IMR-90 (cell line): Measurements from ENCODE around the gene GARS1. TPM values are rescaled to one million over a fixed set of nuclear protein-coding genes. Genes with fewer than 3 reads are reported as not detected.

Experiments
- ATAC-seq: fragments of 200-7000 bp; cut with Tn5 transposase; 2 replicates; pipeline ENCODE4 v1.9.1; 2020; ENCODE audit warnings: low read depth, mild to moderate bottlenecking, moderate library complexity
- BruUV-seq: library from RNA; stranded (reverse); fragments of 400-500 nt; replicated peaks from 2 replicates; lab custom pipeline; 2021; lab: Mats Ljungman, UMichigan
- CTCF ChIA-PET: fragments of 300-600 bp; formaldehyde crosslinking; extraction: SDS; loops from one replicate; lab custom pipeline; 2021; ENCODE audit warnings: antibody characterized with exemption; lab: Yijun Ruan, JAX
- POLR2A ChIA-PET: fragments of 300-600 bp; sonication (Branson Sonifier 250); formaldehyde crosslinking; loops from one replicate; lab custom pipeline; 2022; ENCODE audit warnings: antibody characterized with exemption; ENCODE audit not compliant: unreplicated experiment; lab: Charles Lee
- DNase-seq: peaks from one replicate; pipeline ENCODE4 v3.0.0; 2013
- H2AFZ ChIP-seq: replicated peaks from 2 replicates; pipeline ENCODE3; 2013; ENCODE audit warnings: low read length, mild to moderate bottlenecking; ENCODE audit not compliant: poor library complexity
- H2AK5ac ChIP-seq: 2 replicates; pipeline ENCODE4 v1.6.1; 2013; ENCODE audit warnings: low read depth, low read length, inconsistent platforms
- H2AK9ac ChIP-seq: replicated peaks from 2 replicates; pipeline ENCODE3; 2013; ENCODE audit warnings: mild to moderate bottlenecking, low read depth, low read length, moderate library complexity; ENCODE audit not compliant: poor library complexity
- H2BK120ac ChIP-seq: 2 replicates; pipeline ENCODE4 v1.6.1; 2013; ENCODE audit warnings: low read depth, low read length, inconsistent platforms
- H2BK15ac ChIP-seq: 3 replicates; pipeline ENCODE4 v1.6.1; 2013; ENCODE audit warnings: low read depth, low read length, inconsistent platforms
- H2BK20ac ChIP-seq: 2 replicates; pipeline ENCODE4 v1.6.1; 2013; ENCODE audit warnings: low read depth, mild to moderate bottlenecking, inconsistent platforms, low read length, moderate library complexity
- H2BK5ac ChIP-seq: 2 replicates; pipeline ENCODE4 v1.6.1; 2013; ENCODE audit warnings: mild to moderate bottlenecking, low read depth, low read length, inconsistent platforms; ENCODE audit not compliant: poor library complexity, severe bottlenecking
- H3K14ac ChIP-seq: replicated peaks from 2 replicates; pipeline ENCODE4 v1.6.1; 2013; ENCODE audit warnings: low read depth, low read length, inconsistent platforms
- H3K18ac ChIP-seq: 2 replicates; pipeline ENCODE4 v1.6.1; 2013; ENCODE audit warnings: low read depth, low read length, control low read depth
- H3K23ac ChIP-seq: 2 replicates; pipeline ENCODE4 v1.6.1; 2013; ENCODE audit warnings: low read depth, low read length, inconsistent platforms
- H3K27ac ChIP-seq: 2 replicates; pipeline ENCODE4 v1.5.1; 2013; ENCODE audit warnings: mild to moderate bottlenecking, control low read depth, low read length; ENCODE audit not compliant: insufficient read depth
- H3K27me3 ChIP-seq: 2 replicates; pipeline ENCODE4 v1.6.1; 2013; ENCODE audit warnings: low read length; ENCODE audit not compliant: control insufficient read depth, insufficient read depth
- H3K36me3 ChIP-seq: 2 replicates; pipeline ENCODE4 v1.6.1; 2013; ENCODE audit warnings: low read length, mixed read lengths; ENCODE audit not compliant: control insufficient read depth, insufficient read depth
- H3K4ac ChIP-seq: 2 replicates; pipeline ENCODE4 v1.6.1; 2013; ENCODE audit warnings: low read depth, low read length, inconsistent platforms
- H3K4me1 ChIP-seq: 2 replicates; pipeline ENCODE4 v1.6.1; 2013; ENCODE audit warnings: low read length, mixed read lengths; ENCODE audit not compliant: control insufficient read depth, insufficient read depth
- H3K4me2 ChIP-seq: 2 replicates; pipeline ENCODE4 v1.6.1; 2013; ENCODE audit warnings: low read depth, mild to moderate bottlenecking, control low read depth, low read length, moderate library complexity
- H3K4me3 ChIP-seq: 2 replicates; pipeline ENCODE4 v1.5.1; 2013; ENCODE audit warnings: low read depth, mild to moderate bottlenecking, control low read depth, low read length, moderate library complexity; ENCODE audit not compliant: insufficient read depth
- H3K56ac ChIP-seq: 2 replicates; pipeline ENCODE4 v1.6.1; 2013; ENCODE audit warnings: low read length, inconsistent platforms; ENCODE audit not compliant: insufficient read depth; ENCODE audit errors: extremely low read depth
- H3K79me1 ChIP-seq, 2 experiments: 2 replicates each; pipeline ENCODE4 v1.6.1; 2013; ENCODE audit warnings: low read length in 2 of 2, inconsistent platforms in 1 of 2, low read depth in 1 of 2
- H3K9ac ChIP-seq: 2 replicates; pipeline ENCODE4 v1.6.1; 2013; ENCODE audit warnings: low read depth, low read length, control low read depth
- H3K9me1 ChIP-seq: 2 replicates; pipeline ENCODE4 v1.6.1; 2013; ENCODE audit warnings: low read length, inconsistent platforms; ENCODE audit not compliant: insufficient read depth
- H3K9me3 ChIP-seq: 2 replicates; pipeline ENCODE4 v1.6.1; 2013; ENCODE audit warnings: low read length; ENCODE audit not compliant: control insufficient read depth, insufficient read depth
- H4K20me1 ChIP-seq: 2 replicates; pipeline ENCODE4 v1.6.1; 2013; ENCODE audit warnings: low read length, inconsistent platforms; ENCODE audit not compliant: insufficient read depth
- H4K5ac ChIP-seq: 2 replicates; pipeline ENCODE4 v1.6.1; 2013; ENCODE audit warnings: mild to moderate bottlenecking, low read depth, low read length, control low read depth
- H4K8ac ChIP-seq, 2 experiments: 2 replicates each; pipeline ENCODE4 v1.6.1; 2013; ENCODE audit warnings: low read depth in 2 of 2, low read length in 2 of 2, control low read depth in 1 of 2, inconsistent platforms in 1 of 2
- H4K91ac ChIP-seq: 2 replicates; pipeline ENCODE4 v1.6.1; 2013; ENCODE audit warnings: low read depth, low read length, inconsistent platforms; ENCODE audit not compliant: insufficient read depth
- BHLHE40 ChIP-seq: fragments of 150-350 bp; IDR thresholded peaks from 2 replicates; pipeline ENCODE4 v1.6.1; 2016; ENCODE audit warnings: mild to moderate bottlenecking, low read depth, low read length
- CHD1 ChIP-seq: IDR thresholded peaks from 2 replicates; pipeline ENCODE4 v1.6.1; 2012; ENCODE audit warnings: low read depth, low read length, improper control_type of control experiment
- FOS ChIP-seq: fragments of 150-350 bp; IDR thresholded peaks from 2 replicates; pipeline ENCODE4 v1.6.1; 2016; ENCODE audit warnings: low read depth, low read length
- MAFK ChIP-seq: IDR thresholded peaks from 2 replicates; pipeline ENCODE4 v1.6.1; 2012; ENCODE audit warnings: low read depth, low read length, improper control_type of control experiment
- MAZ ChIP-seq: IDR thresholded peaks from 2 replicates; pipeline ENCODE4 v1.6.1; 2012; ENCODE audit warnings: low read depth, mild to moderate bottlenecking, low read length, improper control_type of control experiment, moderate library complexity, borderline replicate concordance
- NFE2L2 ChIP-seq: fragments of 150-350 bp; IDR thresholded peaks from 2 replicates; pipeline ENCODE4 v1.6.1; 2016; ENCODE audit warnings: low read depth, mild to moderate bottlenecking, low read length
- POLR2A ChIP-seq: IDR thresholded peaks from 2 replicates; pipeline ENCODE4 v1.6.1; 2012; ENCODE audit warnings: mild to moderate bottlenecking, low read depth, low read length
- RAD21 ChIP-seq: IDR thresholded peaks from 2 replicates; pipeline ENCODE4 v1.6.1; 2012; ENCODE audit warnings: low read length, improper control_type of control experiment
- RCOR1 ChIP-seq: IDR thresholded peaks from 2 replicates; pipeline ENCODE4 v1.6.1; 2012; ENCODE audit warnings: mild to moderate bottlenecking, low read length, improper control_type of control experiment; ENCODE audit not compliant: insufficient replicate concordance
- RFX5 ChIP-seq: IDR thresholded peaks from 2 replicates; pipeline ENCODE4 v1.8.0; 2012; ENCODE audit warnings: low read depth, mild to moderate bottlenecking, low read length, moderate library complexity
- SMC3 ChIP-seq: fragments of 150-350 bp; IDR thresholded peaks from 2 replicates; pipeline ENCODE4 v1.6.1; 2016; ENCODE audit warnings: low read depth, mild to moderate bottlenecking, antibody characterized with exemption, low read length, moderate library complexity
- WGBS, 2 experiments: methylation state at CpG; one replicate each; pipeline versions ENCODE4 v1.1.5 to v1.1.7; 2013; ENCODE audit warnings: missing lambda C conversion rate in 2 of 2; ENCODE audit not compliant: insufficient read length in 1 of 2; ENCODE audit errors: extremely low coverage in 2 of 2; 5-methylcytosine and 5-hydroxymethylcytosine counted together
- dilution Hi-C: fragments of 300-500 bp; cut with HindIII; formaldehyde crosslinking; loops from one replicate; pipeline ENCODE4 v1.14.3; 2018; ENCODE audit warnings: low sequenced_read_pairs; ENCODE audit not compliant: unreplicated experiment
- in situ Hi-C: fragments of 300-500 bp; cut with MboI; formaldehyde crosslinking; loops from 3 replicates; pipeline ENCODE4 v1.14.3; 2019; ENCODE audit warnings: low sequenced_read_pairs, inconsistent platforms, mixed read lengths
- intact Hi-C: fragments of 100-400 bp; cut with micrococcal nuclease; formaldehyde crosslinking; loops from 2 replicates; pipeline ENCODE4 v1.10.0; 2022
- polyA plus RNA-seq, 3 experiments: library from polyadenylated mRNA; depleted of rRNA; stranded (reverse); fragments of >200 nt; gene quantifications; 2 replicates each; pipeline ENCODE4 v1.2.3, GENCODE V29; 2012; ENCODE audit warnings: low replicate concordance in 1 of 3
- total RNA-seq: library from RNA; depleted of rRNA; stranded (reverse); fragments of >200 nt; gene quantifications from 2 replicates; pipeline ENCODE4 v1.2.3, GENCODE V29; 2012
- TF ChIP-seq, protein P1 (sequence below): fragments of 150-350 bp; IDR thresholded peaks from 2 replicates; pipeline ENCODE4 v1.6.1; 2017; ENCODE audit warnings: mild to moderate bottlenecking, antibody characterized with exemption, low read length, low read depth
- TF ChIP-seq, protein P2 (sequence below): fragments of 150-350 bp; IDR thresholded peaks from 2 replicates; pipeline ENCODE4 v1.6.1; 2016; ENCODE audit warnings: low read depth, mild to moderate bottlenecking, low read length, moderate library complexity, borderline replicate concordance
- TF ChIP-seq, protein P3 (sequence below): conservative IDR thresholded peaks from 2 replicates; pipeline ENCODE4 v1.5.1; 2012; ENCODE audit warnings: mild to moderate bottlenecking, low read depth, low read length, improper control_type of control experiment

GARS1 gene
- total and polyA plus RNA-seq, 2 of the 4 experiments (the other 2 are of a cell fraction), result 105 to 551 TPM

DNA sequence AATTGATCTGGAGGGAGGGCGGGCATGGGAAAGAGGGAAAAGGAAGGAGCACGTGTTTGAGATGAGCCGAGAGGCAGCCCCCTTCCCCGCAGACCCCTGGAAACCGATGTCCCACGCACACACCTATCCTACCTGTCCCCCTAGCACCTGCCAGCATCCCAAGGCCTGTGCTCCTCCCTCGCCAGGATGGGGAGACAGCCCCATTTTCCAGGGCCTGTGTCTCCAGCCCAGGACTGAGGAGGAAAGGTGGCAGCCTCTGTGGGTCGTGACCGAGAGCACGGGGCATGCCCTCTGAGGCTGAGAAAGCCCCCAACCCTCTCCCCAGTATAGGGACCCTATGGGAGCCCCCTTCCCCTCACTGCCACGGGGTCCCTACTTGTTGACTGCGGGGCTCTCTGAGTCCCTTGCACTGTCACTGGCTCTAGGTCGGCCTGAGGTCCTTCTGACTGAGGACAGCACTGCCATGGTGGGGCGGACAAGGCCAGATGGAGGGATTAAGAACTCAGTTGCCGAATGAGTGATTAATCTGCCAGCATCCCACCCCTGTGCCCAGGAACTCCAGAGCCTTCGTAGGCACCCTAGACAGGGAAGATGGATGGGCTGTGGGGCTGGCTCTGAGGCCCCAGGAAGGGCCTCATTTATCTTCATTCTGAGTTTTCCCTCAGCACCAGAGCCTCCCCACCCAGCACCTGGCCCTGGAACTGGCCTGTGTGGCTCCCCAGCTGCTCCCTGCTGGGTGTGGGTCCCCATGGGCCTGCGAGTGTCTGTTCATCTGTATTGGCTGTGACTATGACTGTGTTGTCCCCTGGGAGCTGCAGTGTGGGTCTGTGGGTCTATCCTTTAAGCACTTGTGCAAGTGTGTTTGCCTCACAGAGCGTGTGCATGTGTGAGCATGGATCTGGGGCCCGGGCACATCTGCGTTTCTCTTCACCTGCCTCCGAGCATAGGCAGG, 61.6 kb downstream of the GARS1 start:
- ATAC-seq (no peak), DNase-seq (no peak)
- H2BK5ac ChIP-seq, result no peak overlapping the region
- H2BK20ac ChIP-seq, result no peak overlapping the region
- H2AFZ ChIP-seq, result no peak overlapping the region
- H3K79me1 ChIP-seq, result no peaks in the 10 kb centered on the region
- H3K23ac ChIP-seq, result no peak overlapping the region
- no peaks in the 10 kb centered on the region; the same call in 1 of the 2 replicates for H3K9me1 ChIP-seq
- intact Hi-C loops (no loop called here), in situ Hi-C loops (no loop called here), dilution Hi-C loops (no loop called here)
- no peak overlapping the region for H3K56ac ChIP-seq
- ChIA-PET POLR2A (no interaction called here), CTCF (no interaction called here)
- H3K9me3 ChIP-seq, result no peaks in the 10 kb centered on the region
- H2BK120ac ChIP-seq, result no peak overlapping the region
- no peak overlapping the region for H4K8ac ChIP-seq
- H3K4me3 ChIP-seq, result no peak overlapping the region
- H2AK5ac ChIP-seq, result no peak overlapping the region
- no peaks in the 10 kb centered on the region for H4K20me1 ChIP-seq
- H2AK9ac ChIP-seq, result no peak overlapping the region
- no peak overlapping the region for H3K4me2 ChIP-seq
- no peak overlapping the region for H3K14ac ChIP-seq
- H3K4ac ChIP-seq, result no peak overlapping the region
- H4K5ac ChIP-seq, result no peak overlapping the region
- no peak overlapping the region for H3K27ac ChIP-seq
- TF ChIP-seq BHLHE40, result no peak
- TF ChIP-seq, protein P1, sequence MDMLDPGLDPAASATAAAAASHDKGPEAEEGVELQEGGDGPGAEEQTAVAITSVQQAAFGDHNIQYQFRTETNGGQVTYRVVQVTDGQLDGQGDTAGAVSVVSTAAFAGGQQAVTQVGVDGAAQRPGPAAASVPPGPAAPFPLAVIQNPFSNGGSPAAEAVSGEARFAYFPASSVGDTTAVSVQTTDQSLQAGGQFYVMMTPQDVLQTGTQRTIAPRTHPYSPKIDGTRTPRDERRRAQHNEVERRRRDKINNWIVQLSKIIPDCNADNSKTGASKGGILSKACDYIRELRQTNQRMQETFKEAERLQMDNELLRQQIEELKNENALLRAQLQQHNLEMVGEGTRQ, result no peak
- TF ChIP-seq MAFK, result no peak
- TF ChIP-seq, protein P2, sequence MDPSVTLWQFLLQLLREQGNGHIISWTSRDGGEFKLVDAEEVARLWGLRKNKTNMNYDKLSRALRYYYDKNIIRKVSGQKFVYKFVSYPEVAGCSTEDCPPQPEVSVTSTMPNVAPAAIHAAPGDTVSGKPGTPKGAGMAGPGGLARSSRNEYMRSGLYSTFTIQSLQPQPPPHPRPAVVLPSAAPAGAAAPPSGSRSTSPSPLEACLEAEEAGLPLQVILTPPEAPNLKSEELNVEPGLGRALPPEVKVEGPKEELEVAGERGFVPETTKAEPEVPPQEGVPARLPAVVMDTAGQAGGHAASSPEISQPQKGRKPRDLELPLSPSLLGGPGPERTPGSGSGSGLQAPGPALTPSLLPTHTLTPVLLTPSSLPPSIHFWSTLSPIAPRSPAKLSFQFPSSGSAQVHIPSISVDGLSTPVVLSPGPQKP, result no peak
- TF ChIP-seq NFE2L2, result no peak
- no peak for TF ChIP-seq FOS
- no peak for TF ChIP-seq RCOR1
- no peak for TF ChIP-seq MAZ
- no peak for TF ChIP-seq RAD21
- TF ChIP-seq SMC3, result no peak
- no peak for TF ChIP-seq RFX5
- TF ChIP-seq CHD1, result no peak
- TF ChIP-seq, protein P3, sequence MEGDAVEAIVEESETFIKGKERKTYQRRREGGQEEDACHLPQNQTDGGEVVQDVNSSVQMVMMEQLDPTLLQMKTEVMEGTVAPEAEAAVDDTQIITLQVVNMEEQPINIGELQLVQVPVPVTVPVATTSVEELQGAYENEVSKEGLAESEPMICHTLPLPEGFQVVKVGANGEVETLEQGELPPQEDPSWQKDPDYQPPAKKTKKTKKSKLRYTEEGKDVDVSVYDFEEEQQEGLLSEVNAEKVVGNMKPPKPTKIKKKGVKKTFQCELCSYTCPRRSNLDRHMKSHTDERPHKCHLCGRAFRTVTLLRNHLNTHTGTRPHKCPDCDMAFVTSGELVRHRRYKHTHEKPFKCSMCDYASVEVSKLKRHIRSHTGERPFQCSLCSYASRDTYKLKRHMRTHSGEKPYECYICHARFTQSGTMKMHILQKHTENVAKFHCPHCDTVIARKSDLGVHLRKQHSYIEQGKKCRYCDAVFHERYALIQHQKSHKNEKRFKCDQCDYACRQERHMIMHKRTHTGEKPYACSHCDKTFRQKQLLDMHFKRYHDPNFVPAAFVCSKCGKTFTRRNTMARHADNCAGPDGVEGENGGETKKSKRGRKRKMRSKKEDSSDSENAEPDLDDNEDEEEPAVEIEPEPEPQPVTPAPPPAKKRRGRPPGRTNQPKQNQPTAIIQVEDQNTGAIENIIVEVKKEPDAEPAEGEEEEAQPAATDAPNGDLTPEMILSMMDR, result no peak
- TF ChIP-seq POLR2A, result no peak
- whole genome bisulfite sequencing, 2 experiments, result 57% methylated on average over 1 of the region's 21 CpGs; no CpG with 5 or more reads in 1 of the 2 experiments
- no peak overlapping the region for H4K91ac ChIP-seq
- no TSS peak for BruUV-seq
- no peak overlapping the region for H2BK15ac ChIP-seq
- H3K4me1 ChIP-seq, result no peaks in the 10 kb centered on the region
- H3K27me3 ChIP-seq, result peaks cover 9% of the 10 kb centered on the region
- H3K18ac ChIP-seq, result no peak overlapping the region
- H3K36me3 ChIP-seq, result no peaks in the 10 kb centered on the region
- no peak overlapping the region for H3K9ac ChIP-seq
